Peyer's patch (tissue), 4 donors: ENCODE results near the gene CEP63.

Experiments
- POLR2A ChIP-seq, 2 donors: fragments of 450-650 bp; IDR thresholded peaks; one replicate each; pipeline ENCODE4 v1.5.1; 2017; ENCODE audit warnings: antibody characterized with exemption in 2 of 2, mild to moderate bottlenecking in 2 of 2, moderate library complexity in 2 of 2
- TF ChIP-seq, protein P1 (sequence below), 6 experiments: fragments of 450-650 bp in 4 of 6; fragments of 200-600 bp in 2 of 6; sonication (generic) in 1 of 6; IDR thresholded peaks; one replicate each; pipeline ENCODE4 v1.5.1; 2017 to 2019; ENCODE audit warnings: antibody characterized with exemption in 6 of 6, mild to moderate bottlenecking in 3 of 6, moderate library complexity in 1 of 6

GRCh38 chr3:134496471-134497071 lies 10.7 kb downstream of the CEP63 start:
- TF ChIP-seq, protein P1, sequence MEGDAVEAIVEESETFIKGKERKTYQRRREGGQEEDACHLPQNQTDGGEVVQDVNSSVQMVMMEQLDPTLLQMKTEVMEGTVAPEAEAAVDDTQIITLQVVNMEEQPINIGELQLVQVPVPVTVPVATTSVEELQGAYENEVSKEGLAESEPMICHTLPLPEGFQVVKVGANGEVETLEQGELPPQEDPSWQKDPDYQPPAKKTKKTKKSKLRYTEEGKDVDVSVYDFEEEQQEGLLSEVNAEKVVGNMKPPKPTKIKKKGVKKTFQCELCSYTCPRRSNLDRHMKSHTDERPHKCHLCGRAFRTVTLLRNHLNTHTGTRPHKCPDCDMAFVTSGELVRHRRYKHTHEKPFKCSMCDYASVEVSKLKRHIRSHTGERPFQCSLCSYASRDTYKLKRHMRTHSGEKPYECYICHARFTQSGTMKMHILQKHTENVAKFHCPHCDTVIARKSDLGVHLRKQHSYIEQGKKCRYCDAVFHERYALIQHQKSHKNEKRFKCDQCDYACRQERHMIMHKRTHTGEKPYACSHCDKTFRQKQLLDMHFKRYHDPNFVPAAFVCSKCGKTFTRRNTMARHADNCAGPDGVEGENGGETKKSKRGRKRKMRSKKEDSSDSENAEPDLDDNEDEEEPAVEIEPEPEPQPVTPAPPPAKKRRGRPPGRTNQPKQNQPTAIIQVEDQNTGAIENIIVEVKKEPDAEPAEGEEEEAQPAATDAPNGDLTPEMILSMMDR (IDR thresholded peaks at IDR 0.05), result no peak
- TF ChIP-seq POLR2A (IDR thresholded peaks at IDR 0.05), result no peak
